ENCODE results near the gene P2RX4. TPM values are rescaled to one million over a fixed set of nuclear protein-coding genes. Genes with fewer than 3 reads are reported as not detected.

Gene P2RX4
- polyA plus RNA-seq, 1 donor (not counting 4 experiments of a cell fraction or from before 2014, with no cell fraction given) = 5.1 TPM

DNA sequence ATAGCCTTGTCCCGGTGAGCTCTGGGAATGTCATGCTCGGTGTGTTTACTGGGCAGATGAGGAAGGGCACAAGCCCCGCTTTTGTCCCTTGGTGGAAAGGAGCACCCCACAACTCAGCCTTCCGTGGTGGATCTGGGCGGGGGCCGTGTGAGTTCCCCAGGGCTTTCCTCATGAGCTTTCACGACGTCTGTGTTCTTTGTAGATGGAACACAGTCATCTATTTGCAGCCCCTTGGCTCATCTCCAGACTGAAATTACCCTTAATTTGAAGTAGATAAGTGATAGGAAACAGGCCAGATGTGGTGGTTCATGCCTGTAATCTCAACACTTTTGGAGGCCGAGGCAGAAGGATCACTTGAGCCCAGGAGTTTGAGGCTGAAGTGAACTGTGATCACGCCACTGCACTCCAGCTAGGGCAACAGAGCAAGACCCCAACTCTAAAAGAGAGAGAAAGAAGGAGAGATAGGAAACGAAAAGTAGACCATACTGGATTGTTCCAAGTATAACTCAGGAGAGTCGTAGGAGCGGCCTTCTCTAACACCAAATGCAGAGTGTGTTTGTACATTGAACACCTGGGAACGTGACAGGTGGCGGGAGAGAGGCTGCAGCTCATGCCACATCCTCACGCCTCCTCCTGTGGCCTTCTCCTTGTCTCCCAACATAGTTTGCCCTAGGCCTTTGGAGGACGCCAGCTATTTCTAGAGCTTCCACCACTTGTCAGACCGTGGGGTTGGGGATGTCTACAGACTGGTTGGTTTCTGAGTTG lies 8.8 kb downstream of the P2RX4 start:
- peaks cover 0 to 3% of the 10 kb centered on the region in 2 experiments for H3K36me3 ChIP-seq (ENCODE audit: control insufficient read depth in 2 of 2, extremely low read depth in 1 of 2, insufficient read depth in 2 of 2, low read length in 2 of 2)
- no peak overlapping the region for H3K9ac ChIP-seq (ENCODE audit: control insufficient read depth, extremely low read depth, insufficient read depth, low read length)
- no peak overlapping the region for H3K27ac ChIP-seq (ENCODE audit: control insufficient read depth, insufficient read depth, low read length)
- dilution Hi-C loops (cut with MboI; ENCODE audit: extremely low pct_ligation_motif_present, low sequenced_read_pairs) = no loop called here
- peaks cover 11% of the 10 kb centered on the region for H3K4me1 ChIP-seq (ENCODE audit: control insufficient read depth, extremely low read depth, insufficient read depth, low read length)
- no peaks in the 10 kb centered on the region for H3K27me3 ChIP-seq (ENCODE audit: control insufficient read depth, extremely low read depth, insufficient read depth, low read length)
- DNase-seq (ENCODE audit: low read depth, low spot score) (no peak), FAIRE-seq (no peak)
- no peaks in the 10 kb centered on the region for H3K79me2 ChIP-seq (ENCODE audit: control insufficient read depth, insufficient read depth, low read length)
- H2AFZ ChIP-seq (ENCODE audit: control insufficient read depth, low read length) = no peak overlapping the region
- H3K4me2 ChIP-seq (ENCODE audit: control insufficient read depth, extremely low read depth, insufficient read depth, low read depth, low read length) = no peak overlapping the region
- no peak overlapping the region for H3K4me3 ChIP-seq (ENCODE audit: control insufficient read depth in 2 of 3, extremely low read depth in 1 of 3, insufficient read depth in 2 of 3, low read depth in 1 of 3, low read length in 3 of 3)
- H4K20me1 ChIP-seq (ENCODE audit: control insufficient read depth, extremely low read depth, insufficient read depth, low read length) = no peaks in the 10 kb centered on the region
- no peaks in the 10 kb centered on the region for H3K9me1 ChIP-seq (ENCODE audit: control insufficient read depth, extremely low read depth, insufficient read depth, low read length)
- no peaks in the 10 kb centered on the region for H3K9me3 ChIP-seq (ENCODE audit: control insufficient read depth, low read depth, low read length)
- TF ChIP-seq, protein P1, sequence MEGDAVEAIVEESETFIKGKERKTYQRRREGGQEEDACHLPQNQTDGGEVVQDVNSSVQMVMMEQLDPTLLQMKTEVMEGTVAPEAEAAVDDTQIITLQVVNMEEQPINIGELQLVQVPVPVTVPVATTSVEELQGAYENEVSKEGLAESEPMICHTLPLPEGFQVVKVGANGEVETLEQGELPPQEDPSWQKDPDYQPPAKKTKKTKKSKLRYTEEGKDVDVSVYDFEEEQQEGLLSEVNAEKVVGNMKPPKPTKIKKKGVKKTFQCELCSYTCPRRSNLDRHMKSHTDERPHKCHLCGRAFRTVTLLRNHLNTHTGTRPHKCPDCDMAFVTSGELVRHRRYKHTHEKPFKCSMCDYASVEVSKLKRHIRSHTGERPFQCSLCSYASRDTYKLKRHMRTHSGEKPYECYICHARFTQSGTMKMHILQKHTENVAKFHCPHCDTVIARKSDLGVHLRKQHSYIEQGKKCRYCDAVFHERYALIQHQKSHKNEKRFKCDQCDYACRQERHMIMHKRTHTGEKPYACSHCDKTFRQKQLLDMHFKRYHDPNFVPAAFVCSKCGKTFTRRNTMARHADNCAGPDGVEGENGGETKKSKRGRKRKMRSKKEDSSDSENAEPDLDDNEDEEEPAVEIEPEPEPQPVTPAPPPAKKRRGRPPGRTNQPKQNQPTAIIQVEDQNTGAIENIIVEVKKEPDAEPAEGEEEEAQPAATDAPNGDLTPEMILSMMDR (optimal IDR thresholded peaks at IDR 0.05 in 1 of 3, IDR thresholded peaks at IDR 0.05 in 1 of 3, conservative IDR thresholded peaks at IDR 0.05 in 1 of 3; ENCODE audit: extremely low read depth in 1 of 3, insufficient read depth in 2 of 3, low read length in 3 of 3) = no peak
- TF ChIP-seq EZH2 (IDR thresholded peaks at IDR 0.05; ENCODE audit: low read length) = no peak

DNA sequence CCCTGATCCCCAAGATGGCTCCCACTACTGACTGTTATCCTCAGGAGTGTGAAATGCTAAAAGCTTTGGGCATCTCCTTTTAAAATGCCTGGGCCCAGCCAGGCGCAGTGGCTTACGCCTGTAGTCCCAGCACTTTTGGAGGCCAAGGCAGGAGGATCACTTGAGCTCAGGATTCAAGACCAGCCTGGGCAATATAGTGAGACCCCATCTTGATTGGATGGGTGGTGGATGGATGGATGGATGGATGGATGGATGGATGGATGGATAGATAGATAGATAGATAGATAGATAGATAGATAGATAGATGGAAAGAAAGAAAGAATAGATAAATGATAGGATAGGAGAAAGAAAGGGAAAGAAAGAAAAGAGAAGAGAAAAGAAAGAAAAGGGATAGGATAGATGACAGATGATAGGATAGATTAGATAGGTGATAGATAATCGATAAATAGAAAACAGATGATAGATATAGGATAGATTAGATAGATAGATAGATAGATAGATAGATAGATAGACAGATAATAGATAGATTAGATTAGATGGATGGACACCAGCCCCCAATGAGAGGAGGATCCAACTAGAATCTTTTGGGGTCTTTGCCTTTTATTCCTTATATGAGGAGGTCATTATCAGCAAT lies 9.5 kb downstream of the P2RX4 start:
- no peaks in the 10 kb centered on the region for H3K27me3 ChIP-seq (ENCODE audit: control insufficient read depth, extremely low read depth, insufficient read depth, low read length)
- dilution Hi-C loops (cut with MboI; ENCODE audit: extremely low pct_ligation_motif_present, low sequenced_read_pairs) = no loop called here
- no peaks in the 10 kb centered on the region for H3K9me3 ChIP-seq (ENCODE audit: control insufficient read depth, low read depth, low read length)
- FAIRE-seq (no peak), DNase-seq (ENCODE audit: low read depth, low spot score) (no peak)
- TF ChIP-seq, protein P1 (optimal IDR thresholded peaks at IDR 0.05 in 1 of 3, IDR thresholded peaks at IDR 0.05 in 1 of 3, conservative IDR thresholded peaks at IDR 0.05 in 1 of 3; ENCODE audit: extremely low read depth in 1 of 3, insufficient read depth in 2 of 3, low read length in 3 of 3) = no peak
- TF ChIP-seq EZH2 (IDR thresholded peaks at IDR 0.05; ENCODE audit: low read length) = no peak
- H3K36me3 ChIP-seq (ENCODE audit: control insufficient read depth in 2 of 2, extremely low read depth in 1 of 2, insufficient read depth in 2 of 2, low read length in 2 of 2) = peaks cover 0 to 3% of the 10 kb centered on the region in 2 experiments
- H3K27ac ChIP-seq (ENCODE audit: control insufficient read depth, insufficient read depth, low read length) = no peak overlapping the region
- H2AFZ ChIP-seq (ENCODE audit: control insufficient read depth, low read length) = no peak overlapping the region
- H4K20me1 ChIP-seq (ENCODE audit: control insufficient read depth, extremely low read depth, insufficient read depth, low read length) = no peaks in the 10 kb centered on the region
- H3K4me2 ChIP-seq (ENCODE audit: control insufficient read depth, extremely low read depth, insufficient read depth, low read depth, low read length) = no peak overlapping the region
- H3K4me1 ChIP-seq (ENCODE audit: control insufficient read depth, extremely low read depth, insufficient read depth, low read length) = peaks cover 10% of the 10 kb centered on the region
- H3K4me3 ChIP-seq (ENCODE audit: control insufficient read depth in 2 of 3, extremely low read depth in 1 of 3, insufficient read depth in 2 of 3, low read depth in 1 of 3, low read length in 3 of 3) = no peak overlapping the region
- no peak overlapping the region for H3K9ac ChIP-seq (ENCODE audit: control insufficient read depth, extremely low read depth, insufficient read depth, low read length)
- H3K9me1 ChIP-seq (ENCODE audit: control insufficient read depth, extremely low read depth, insufficient read depth, low read length) = no peaks in the 10 kb centered on the region
- H3K79me2 ChIP-seq (ENCODE audit: control insufficient read depth, insufficient read depth, low read length) = no peaks in the 10 kb centered on the region

Data from keratinocyte (primary cell).